ENCODE results near the gene SAFB2. TPM values are rescaled to one million over a fixed set of nuclear protein-coding genes. Genes with fewer than 3 reads are reported as not detected.
A peak's percentile ranks its signal among the peaks of the same experiment; 100 is the strongest.

SAFB2 gene
- total and polyA plus RNA-seq, 9 of the 15 experiments (the other 6 are each of a cell fraction or from before 2014, with no cell fraction given), result 4.5 to 103 (median 47.3) TPM

DNA sequence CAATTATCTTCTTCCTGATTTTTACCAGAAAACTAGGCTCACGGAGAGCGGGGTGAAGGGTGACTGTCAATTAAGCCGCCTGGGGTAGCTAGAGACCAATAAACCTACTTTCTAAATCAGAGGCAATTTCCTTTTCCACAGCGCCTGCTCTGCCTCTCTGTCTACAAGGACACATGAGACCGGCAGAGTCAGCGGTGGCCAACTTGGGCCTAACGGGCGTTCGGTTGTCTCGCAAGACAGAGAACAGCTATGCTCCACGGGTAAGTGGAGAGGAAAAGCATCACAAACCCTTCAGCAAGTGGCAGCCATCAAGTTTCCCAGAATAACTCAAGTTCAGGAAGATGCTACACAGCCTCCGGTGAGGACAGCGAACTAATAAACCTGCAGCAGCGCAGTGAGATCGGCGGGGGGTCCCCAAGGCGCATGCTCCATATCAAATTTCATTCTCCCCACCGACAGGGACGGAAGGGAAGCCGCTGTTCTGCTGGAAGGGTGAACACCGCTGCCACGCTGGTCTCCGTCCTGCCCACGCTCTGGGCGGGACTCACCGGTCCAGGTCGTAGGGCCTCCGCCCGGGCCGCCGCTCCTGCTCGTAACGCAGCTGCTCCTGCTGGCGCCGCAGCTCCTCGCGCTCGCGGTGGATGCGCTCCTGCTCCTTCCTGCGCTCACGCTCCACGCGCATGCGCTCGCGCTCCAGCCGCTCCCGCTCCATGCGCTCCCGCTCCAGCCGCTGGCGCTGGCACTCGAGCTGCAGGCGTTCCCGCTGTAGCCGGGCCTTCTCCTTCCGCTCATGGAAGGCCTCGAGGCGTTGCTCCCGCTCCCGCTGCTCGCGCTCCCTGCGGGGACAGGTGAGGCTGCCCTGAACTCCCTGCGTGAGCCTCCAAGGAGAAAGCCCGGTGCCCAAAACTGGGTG lies 29.0 kb downstream of the SAFB2 start:
- H3K27me3 ChIP-seq (ENCODE audit: control insufficient read depth in 2 of 2, insufficient read depth in 2 of 2, low read length in 2 of 2), result no peaks in the 10 kb centered on the region
- no peaks in the 10 kb centered on the region for H3K9me3 ChIP-seq (replicated peaks; ENCODE audit: control insufficient read depth, insufficient read depth, low read depth, low read length)
- H3K79me2 ChIP-seq (ENCODE audit: control insufficient read depth, insufficient read depth, low read length), result 0 out of 3 replicates have a peak, but pooled peaks cover 4% of the 10 kb centered on the region
- H3K9ac ChIP-seq (ENCODE audit: insufficient read depth in 1 of 2, low read depth in 2 of 2, low read length in 2 of 2), result no peak overlapping the region
- in situ Hi-C loops (cut with MboI) (no loop called here), intact Hi-C loops (cut with micrococcal nuclease) (no loop called here)
- no peaks in the 10 kb centered on the region; the same call in 1 of the 2 replicates for H4K20me1 ChIP-seq (replicated peaks; ENCODE audit: control insufficient read depth, insufficient read depth, low read length)
- TF ChIP-seq TRIM28 (IDR thresholded peaks at IDR 0.05) (no peak), RBM22 (IDR thresholded peaks at IDR 0.05; ENCODE audit: low read depth, low read length, poor library complexity, severe bottlenecking) (peak; percentile 61), YY1 (IDR thresholded peaks at IDR 0.05; ENCODE audit: borderline replicate concordance in 1 of 3, control insufficient read depth in 1 of 3, extremely low read depth in 1 of 3, insufficient read depth in 3 of 3, insufficient read length in 1 of 3, insufficient replicate concordance in 2 of 3, low read depth in 1 of 3, low read length in 2 of 3) (no peak), PML (IDR thresholded peaks at IDR 0.05; ENCODE audit: low read length) (no peak), RBFOX2 (IDR thresholded peaks at IDR 0.05; ENCODE audit: low read depth, low read length) (peak; percentile 45), TEAD2 (tag; IDR thresholded peaks at IDR 0.05) (no peak), POLR2G (IDR thresholded peaks at IDR 0.05; ENCODE audit: low read depth, low read length) (peak; percentile 50; the same call in 1 of the 2 replicates), ZNF695 (CRISPR knock-in tag; IDR thresholded peaks at IDR 0.05) (no peak)
- TF ChIP-seq, protein P1, sequence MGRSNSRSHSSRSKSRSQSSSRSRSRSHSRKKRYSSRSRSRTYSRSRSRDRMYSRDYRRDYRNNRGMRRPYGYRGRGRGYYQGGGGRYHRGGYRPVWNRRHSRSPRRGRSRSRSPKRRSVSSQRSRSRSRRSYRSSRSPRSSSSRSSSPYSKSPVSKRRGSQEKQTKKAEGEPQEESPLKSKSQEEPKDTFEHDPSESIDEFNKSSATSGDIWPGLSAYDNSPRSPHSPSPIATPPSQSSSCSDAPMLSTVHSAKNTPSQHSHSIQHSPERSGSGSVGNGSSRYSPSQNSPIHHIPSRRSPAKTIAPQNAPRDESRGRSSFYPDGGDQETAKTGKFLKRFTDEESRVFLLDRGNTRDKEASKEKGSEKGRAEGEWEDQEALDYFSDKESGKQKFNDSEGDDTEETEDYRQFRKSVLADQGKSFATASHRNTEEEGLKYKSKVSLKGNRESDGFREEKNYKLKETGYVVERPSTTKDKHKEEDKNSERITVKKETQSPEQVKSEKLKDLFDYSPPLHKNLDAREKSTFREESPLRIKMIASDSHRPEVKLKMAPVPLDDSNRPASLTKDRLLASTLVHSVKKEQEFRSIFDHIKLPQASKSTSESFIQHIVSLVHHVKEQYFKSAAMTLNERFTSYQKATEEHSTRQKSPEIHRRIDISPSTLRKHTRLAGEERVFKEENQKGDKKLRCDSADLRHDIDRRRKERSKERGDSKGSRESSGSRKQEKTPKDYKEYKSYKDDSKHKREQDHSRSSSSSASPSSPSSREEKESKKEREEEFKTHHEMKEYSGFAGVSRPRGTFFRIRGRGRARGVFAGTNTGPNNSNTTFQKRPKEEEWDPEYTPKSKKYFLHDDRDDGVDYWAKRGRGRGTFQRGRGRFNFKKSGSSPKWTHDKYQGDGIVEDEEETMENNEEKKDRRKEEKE (IDR thresholded peaks at IDR 0.05; ENCODE audit: borderline replicate concordance in 1 of 2, control insufficient read depth in 1 of 2, low read depth in 2 of 2, low read length in 1 of 2), result no peak
- TF ChIP-seq, protein P2, sequence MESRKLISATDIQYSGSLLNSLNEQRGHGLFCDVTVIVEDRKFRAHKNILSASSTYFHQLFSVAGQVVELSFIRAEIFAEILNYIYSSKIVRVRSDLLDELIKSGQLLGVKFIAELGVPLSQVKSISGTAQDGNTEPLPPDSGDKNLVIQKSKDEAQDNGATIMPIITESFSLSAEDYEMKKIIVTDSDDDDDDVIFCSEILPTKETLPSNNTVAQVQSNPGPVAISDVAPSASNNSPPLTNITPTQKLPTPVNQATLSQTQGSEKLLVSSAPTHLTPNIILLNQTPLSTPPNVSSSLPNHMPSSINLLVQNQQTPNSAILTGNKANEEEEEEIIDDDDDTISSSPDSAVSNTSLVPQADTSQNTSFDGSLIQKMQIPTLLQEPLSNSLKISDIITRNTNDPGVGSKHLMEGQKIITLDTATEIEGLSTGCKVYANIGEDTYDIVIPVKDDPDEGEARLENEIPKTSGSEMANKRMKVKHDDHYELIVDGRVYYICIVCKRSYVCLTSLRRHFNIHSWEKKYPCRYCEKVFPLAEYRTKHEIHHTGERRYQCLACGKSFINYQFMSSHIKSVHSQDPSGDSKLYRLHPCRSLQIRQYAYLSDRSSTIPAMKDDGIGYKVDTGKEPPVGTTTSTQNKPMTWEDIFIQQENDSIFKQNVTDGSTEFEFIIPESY (CRISPR knock-in tag; IDR thresholded peaks at IDR 0.05), result peak; percentile 94
- TF ChIP-seq, protein P3, sequence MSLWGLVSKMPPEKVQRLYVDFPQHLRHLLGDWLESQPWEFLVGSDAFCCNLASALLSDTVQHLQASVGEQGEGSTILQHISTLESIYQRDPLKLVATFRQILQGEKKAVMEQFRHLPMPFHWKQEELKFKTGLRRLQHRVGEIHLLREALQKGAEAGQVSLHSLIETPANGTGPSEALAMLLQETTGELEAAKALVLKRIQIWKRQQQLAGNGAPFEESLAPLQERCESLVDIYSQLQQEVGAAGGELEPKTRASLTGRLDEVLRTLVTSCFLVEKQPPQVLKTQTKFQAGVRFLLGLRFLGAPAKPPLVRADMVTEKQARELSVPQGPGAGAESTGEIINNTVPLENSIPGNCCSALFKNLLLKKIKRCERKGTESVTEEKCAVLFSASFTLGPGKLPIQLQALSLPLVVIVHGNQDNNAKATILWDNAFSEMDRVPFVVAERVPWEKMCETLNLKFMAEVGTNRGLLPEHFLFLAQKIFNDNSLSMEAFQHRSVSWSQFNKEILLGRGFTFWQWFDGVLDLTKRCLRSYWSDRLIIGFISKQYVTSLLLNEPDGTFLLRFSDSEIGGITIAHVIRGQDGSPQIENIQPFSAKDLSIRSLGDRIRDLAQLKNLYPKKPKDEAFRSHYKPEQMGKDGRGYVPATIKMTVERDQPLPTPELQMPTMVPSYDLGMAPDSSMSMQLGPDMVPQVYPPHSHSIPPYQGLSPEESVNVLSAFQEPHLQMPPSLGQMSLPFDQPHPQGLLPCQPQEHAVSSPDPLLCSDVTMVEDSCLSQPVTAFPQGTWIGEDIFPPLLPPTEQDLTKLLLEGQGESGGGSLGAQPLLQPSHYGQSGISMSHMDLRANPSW (CRISPR knock-in tag; IDR thresholded peaks at IDR 0.05), result no peak
- 97% methylated on average over 30 of the region's 67 CpGs for WGBS (ENCODE audit: insufficient coverage, low coverage, missing lambda C conversion rate)
- no peak overlapping the region for H3K4me2 ChIP-seq (ENCODE audit: insufficient read depth, low read length)
- FAIRE-seq, result no peak
- no peak overlapping the region for H2AFZ ChIP-seq (ENCODE audit: low read depth, low read length)
- H3K36me3 ChIP-seq (ENCODE audit: control insufficient read depth, insufficient read depth, low read length), result peaks cover 98% of the 10 kb centered on the region
- ChIA-PET CTCF (ENCODE audit: low intra/inter-chr PET ratio) (no interaction called here), POLR2A (interaction anchor here (0.6 to 2.0 kb wide), 5 partner anchors 10 to 677 kb away, joined by 3 to 7 read pairs (median 5); no protein-coding TSS in a partner anchor)
- peaks cover 0 to 19% of the 10 kb centered on the region in 2 experiments; a peak in 1 of 5 replicates for H3K4me1 ChIP-seq (replicated peaks in 1 of 2; ENCODE audit: control insufficient read depth in 2 of 2, insufficient read depth in 2 of 2, low read length in 2 of 2)
- no peaks in the 10 kb centered on the region for H3K9me1 ChIP-seq (ENCODE audit: control insufficient read depth, insufficient read depth, low read length)
- DNase-seq (ENCODE audit: extremely low read depth in 1 of 4, low spot score in 3 of 4), result peak in 2 of 4 experiments; percentile 37
- H3K27ac ChIP-seq (ENCODE audit: extremely low read depth, low read depth, low read length), result no peak overlapping the region
- no peak overlapping the region for H3K4me3 ChIP-seq
- no peak for ATAC-seq
- BruUV-seq (replicated peaks), result no TSS peak

Measured in K562 (cell line).